ENCODE measurements around the gene PLIN5.
A peak's percentile ranks its signal among the peaks of the same experiment; 100 is the strongest.

Gene PLIN5

DNA sequence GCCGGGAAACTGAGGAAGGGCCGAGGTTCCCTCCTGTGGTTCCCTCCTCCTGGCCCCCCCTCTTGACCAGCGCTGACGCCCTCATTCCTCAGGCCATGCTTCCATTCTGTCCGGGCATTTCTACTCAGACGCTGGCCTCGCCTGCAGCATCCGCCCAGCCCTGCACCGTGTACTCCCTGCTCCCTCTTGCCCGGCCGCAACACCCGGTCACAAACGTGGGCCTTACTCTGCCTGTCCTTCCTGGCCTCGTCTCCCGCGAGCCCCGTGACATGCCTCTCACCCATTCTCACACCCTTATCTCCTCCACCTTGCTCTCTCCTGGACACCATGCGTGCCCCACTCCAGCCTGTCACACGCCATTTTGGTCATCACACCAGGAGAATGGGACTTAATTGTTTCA lies 51.6 kb downstream of the PLIN5 start:
- no peak overlapping the region for H4K12ac ChIP-seq (ENCODE audit: low read depth, low read length)
- WGBS (ENCODE audit: extremely low coverage, insufficient coverage, insufficient read length), result no CpG with 5 or more reads among the region's 19 CpGs
- H4K8ac ChIP-seq (ENCODE audit: low read depth, low read length), result no peak overlapping the region
- no peak overlapping the region for H4K91ac ChIP-seq (ENCODE audit: low read depth, low read length)
- no peak overlapping the region for H2BK120ac ChIP-seq (ENCODE audit: insufficient read depth, low read length, poor library complexity)
- H2AFZ ChIP-seq (ENCODE audit: insufficient read depth, low read length, poor library complexity), result no peak overlapping the region
- H3K4me3 ChIP-seq (ENCODE audit: low read depth, low read length), result no peak overlapping the region
- no peaks in the 10 kb centered on the region for H3K79me2 ChIP-seq (ENCODE audit: control insufficient read depth, insufficient read depth, low read length, poor library complexity)
- H3K27ac ChIP-seq (ENCODE audit: low read depth, low read length), result no peak overlapping the region
- no peak overlapping the region for H2BK5ac ChIP-seq (ENCODE audit: low read depth, low read length, poor library complexity)
- no peak overlapping the region for H3K4me2 ChIP-seq (ENCODE audit: low read length)
- H3K18ac ChIP-seq (ENCODE audit: low read length), result no peak overlapping the region
- H3K9ac ChIP-seq (ENCODE audit: low read length), result no peak overlapping the region
- no peaks in the 10 kb centered on the region for H3K4me1 ChIP-seq (ENCODE audit: control insufficient read depth in 1 of 2, insufficient read depth in 2 of 2, low read length in 2 of 2)
- H3K9me3 ChIP-seq (ENCODE audit: insufficient read depth, low read depth, low read length), result peaks cover 3% of the 10 kb centered on the region
- H3K4ac ChIP-seq (ENCODE audit: low read depth, low read length), result no peak overlapping the region
- H3K79me1 ChIP-seq (ENCODE audit: low read length), result no peaks in the 10 kb centered on the region
- no peaks in the 10 kb centered on the region for H3K27me3 ChIP-seq (ENCODE audit: insufficient read depth, low read length)
- no peak overlapping the region for H3K23ac ChIP-seq (ENCODE audit: low read length)
- peaks cover 44 to 46% of the 10 kb centered on the region in 2 experiments for H3K36me3 ChIP-seq (ENCODE audit: control insufficient read depth in 1 of 2, insufficient read depth in 2 of 2, low read length in 2 of 2)
- no peak overlapping the region for H2AK5ac ChIP-seq (ENCODE audit: low read length)
- H2BK12ac ChIP-seq (ENCODE audit: low read length), result no peak overlapping the region
- no peak overlapping the region for H3K14ac ChIP-seq (ENCODE audit: low read length)
- DNase-seq, result no peak

DNA sequence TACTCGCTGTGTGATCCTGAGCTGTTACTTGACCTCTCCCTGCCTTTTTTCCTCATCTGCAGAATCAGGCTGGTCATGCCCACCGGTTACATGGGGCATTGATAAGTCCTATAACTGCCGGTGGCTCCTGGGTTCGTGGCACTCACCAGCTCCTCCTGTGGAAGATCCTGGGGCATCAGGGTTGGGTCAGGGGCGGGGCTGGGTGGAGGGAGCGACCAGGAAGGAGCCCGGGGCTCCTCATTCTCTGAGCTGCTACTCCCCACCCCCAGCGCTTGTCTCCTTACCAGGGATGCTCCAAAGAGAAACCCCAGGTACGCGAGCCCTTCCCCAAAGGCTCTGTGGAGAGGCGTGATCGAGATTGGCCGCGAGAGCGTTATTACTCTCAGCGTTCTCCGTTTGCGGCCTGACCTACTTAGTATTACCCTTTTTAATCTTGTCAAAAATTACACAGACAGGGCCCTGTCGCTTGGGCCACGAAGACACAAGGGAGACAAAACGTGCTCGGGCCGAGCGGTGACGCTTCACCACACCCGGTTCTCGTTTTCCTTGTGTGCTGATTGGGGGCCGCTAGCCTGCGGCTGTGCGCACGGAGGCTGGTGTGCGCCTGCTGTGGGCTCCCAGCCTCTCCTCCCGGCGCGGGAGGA lies 52.2 kb downstream of the PLIN5 start:
- no peaks in the 10 kb centered on the region for H3K4me1 ChIP-seq (ENCODE audit: control insufficient read depth in 1 of 2, insufficient read depth in 2 of 2, low read length in 2 of 2)
- no peak overlapping the region for H3K14ac ChIP-seq (ENCODE audit: low read length)
- no peak overlapping the region for H3K4me3 ChIP-seq (ENCODE audit: low read depth, low read length)
- no peak overlapping the region for H4K8ac ChIP-seq (ENCODE audit: low read depth, low read length)
- H3K79me1 ChIP-seq (ENCODE audit: low read length), result no peaks in the 10 kb centered on the region
- peaks cover 4% of the 10 kb centered on the region for H3K9me3 ChIP-seq (ENCODE audit: insufficient read depth, low read depth, low read length)
- H2AFZ ChIP-seq (ENCODE audit: insufficient read depth, low read length, poor library complexity), result no peak overlapping the region
- H3K23ac ChIP-seq (ENCODE audit: low read length), result no peak overlapping the region
- no peak overlapping the region for H4K12ac ChIP-seq (ENCODE audit: low read depth, low read length)
- H2BK5ac ChIP-seq (ENCODE audit: low read depth, low read length, poor library complexity), result no peak overlapping the region
- no peak overlapping the region for H2BK12ac ChIP-seq (ENCODE audit: low read length)
- H4K91ac ChIP-seq (ENCODE audit: low read depth, low read length), result no peak overlapping the region
- no peak overlapping the region for H2BK120ac ChIP-seq (ENCODE audit: insufficient read depth, low read length, poor library complexity)
- H2AK5ac ChIP-seq (ENCODE audit: low read length), result no peak overlapping the region
- H3K27me3 ChIP-seq (ENCODE audit: insufficient read depth, low read length), result no peaks in the 10 kb centered on the region
- H3K18ac ChIP-seq (ENCODE audit: low read length), result no peak overlapping the region
- WGBS (ENCODE audit: extremely low coverage, insufficient coverage, insufficient read length), result no CpG with 5 or more reads among the region's 35 CpGs
- DNase-seq, result no peak
- no peak overlapping the region for H3K27ac ChIP-seq (ENCODE audit: low read depth, low read length)
- H3K9ac ChIP-seq (ENCODE audit: low read length), result no peak overlapping the region
- no peaks in the 10 kb centered on the region for H3K79me2 ChIP-seq (ENCODE audit: control insufficient read depth, insufficient read depth, low read length, poor library complexity)
- H3K4me2 ChIP-seq (ENCODE audit: low read length), result no peak overlapping the region
- peaks cover 42 to 46% of the 10 kb centered on the region in 2 experiments for H3K36me3 ChIP-seq (ENCODE audit: control insufficient read depth in 1 of 2, insufficient read depth in 2 of 2, low read length in 2 of 2)
- no peak overlapping the region for H3K4ac ChIP-seq (ENCODE audit: low read depth, low read length)

DNA sequence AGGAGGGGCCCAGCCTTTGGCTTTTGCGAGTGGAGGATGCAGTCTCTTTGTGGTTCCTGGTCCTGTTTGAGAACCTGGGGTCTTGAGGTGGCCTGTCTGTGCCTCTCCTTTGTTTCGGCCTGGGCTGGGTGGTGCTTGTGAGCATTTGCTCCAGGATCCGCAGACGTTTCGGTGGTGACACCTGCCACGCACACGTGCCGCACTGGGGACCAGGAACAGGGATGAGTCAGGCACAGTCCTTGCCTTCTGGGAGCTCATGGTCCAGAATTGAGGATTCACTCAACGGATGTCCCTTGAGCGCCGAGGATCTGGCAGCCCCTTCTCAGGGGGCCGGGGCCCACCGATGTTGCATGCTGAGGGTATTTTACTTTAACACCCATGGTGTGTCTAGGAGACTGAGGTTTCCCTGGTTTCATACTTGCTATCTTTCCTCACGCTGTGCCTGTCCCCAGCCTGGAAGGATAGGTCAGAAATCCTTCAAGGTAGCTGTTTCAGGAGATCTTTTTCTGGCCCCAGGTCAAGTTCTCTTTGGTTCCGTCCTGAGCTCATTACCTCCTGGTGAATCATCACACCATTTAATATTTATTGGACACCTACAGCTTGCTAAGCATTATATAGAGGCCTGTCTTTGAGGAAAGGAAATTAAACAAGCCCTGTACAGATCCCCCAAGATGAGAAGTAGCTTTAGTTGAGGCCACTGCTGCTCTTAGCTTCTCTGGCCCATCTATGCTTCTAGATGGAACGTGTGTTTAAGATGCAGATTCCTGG lies 57.8 kb downstream of the PLIN5 start:
- Histone ChIP-seq H2AK5ac (ENCODE audit: low read length) (no peak overlapping the region), H3K23ac (ENCODE audit: low read length) (no peak overlapping the region), H3K79me2 (ENCODE audit: control insufficient read depth, insufficient read depth, low read length, poor library complexity) (peaks cover 18% of the 10 kb centered on the region), H3K4me3 (ENCODE audit: low read depth, low read length) (no peak overlapping the region), H3K4me2 (ENCODE audit: low read length) (no peak overlapping the region), H2AFZ (ENCODE audit: insufficient read depth, low read length, poor library complexity) (no peak overlapping the region), H2BK5ac (ENCODE audit: low read depth, low read length, poor library complexity) (no peak overlapping the region), H3K4ac (ENCODE audit: low read depth, low read length) (no peak overlapping the region), H3K27me3 (ENCODE audit: insufficient read depth, low read length) (no peaks in the 10 kb centered on the region), H3K9ac (ENCODE audit: low read length) (no peak overlapping the region), H4K8ac (ENCODE audit: low read depth, low read length) (no peak overlapping the region), H3K9me3 (ENCODE audit: insufficient read depth, low read depth, low read length) (peaks cover 2% of the 10 kb centered on the region), H3K18ac (ENCODE audit: low read length) (no peak overlapping the region), H3K4me1 (ENCODE audit: control insufficient read depth in 1 of 2, insufficient read depth in 2 of 2, low read length in 2 of 2) (peaks cover 13 to 18% of the 10 kb centered on the region in 2 experiments), H2BK120ac (ENCODE audit: insufficient read depth, low read length, poor library complexity) (no peak overlapping the region), H4K91ac (ENCODE audit: low read depth, low read length) (no peak overlapping the region), H3K27ac (ENCODE audit: low read depth, low read length) (no peak overlapping the region), H4K12ac (ENCODE audit: low read depth, low read length) (no peak overlapping the region), H3K36me3 (ENCODE audit: control insufficient read depth in 1 of 2, insufficient read depth in 2 of 2, low read length in 2 of 2) (peaks cover 36 to 37% of the 10 kb centered on the region in 2 experiments), H3K79me1 (ENCODE audit: low read length) (peaks cover 3% of the 10 kb centered on the region), H2BK12ac (ENCODE audit: low read length) (no peak overlapping the region), H3K14ac (ENCODE audit: low read length) (no peak overlapping the region)
- DNase-seq, result no peak
- no CpG with 5 or more reads among the region's 16 CpGs for WGBS (ENCODE audit: extremely low coverage, insufficient coverage, insufficient read length)

DNA sequence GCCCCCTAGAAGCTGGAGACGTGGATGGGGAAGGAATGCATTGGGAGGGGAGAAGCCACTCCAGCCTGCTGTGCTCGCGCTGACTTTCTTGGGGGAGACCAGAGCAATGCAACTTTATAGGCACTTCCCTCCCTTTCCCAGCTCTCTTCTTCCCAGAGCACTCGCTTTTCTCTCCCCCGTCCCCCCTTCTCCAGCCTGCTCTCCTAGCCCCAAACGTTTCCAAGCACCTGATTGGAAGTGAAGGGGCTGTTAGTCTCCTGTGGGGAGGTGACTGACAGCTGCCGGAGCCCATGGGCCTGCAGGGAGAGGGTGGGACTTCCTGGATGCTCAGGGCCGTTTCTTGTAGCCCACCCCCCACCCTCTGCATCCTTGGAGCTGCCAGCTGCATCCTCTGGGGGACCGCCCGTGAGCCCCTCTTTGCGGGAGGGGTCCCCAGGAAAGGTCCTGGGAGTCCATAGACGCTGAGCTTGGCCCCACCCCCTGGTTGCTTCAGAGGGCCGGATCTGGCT lies 60.5 kb downstream of the PLIN5 start:
- H2BK12ac ChIP-seq (ENCODE audit: low read length), result no peak overlapping the region
- H3K9ac ChIP-seq (ENCODE audit: low read length), result no peak overlapping the region
- peaks cover 19% of the 10 kb centered on the region for H3K79me2 ChIP-seq (ENCODE audit: control insufficient read depth, insufficient read depth, low read length, poor library complexity)
- no peak overlapping the region for H3K4ac ChIP-seq (ENCODE audit: low read depth, low read length)
- H4K8ac ChIP-seq (ENCODE audit: low read depth, low read length), result peak overlapping the region; percentile 56
- no peak overlapping the region for H2AK5ac ChIP-seq (ENCODE audit: low read length)
- H3K79me1 ChIP-seq (ENCODE audit: low read length), result peaks cover 7% of the 10 kb centered on the region
- peaks cover 13 to 20% of the 10 kb centered on the region in 2 experiments for H3K4me1 ChIP-seq (ENCODE audit: control insufficient read depth in 1 of 2, insufficient read depth in 2 of 2, low read length in 2 of 2)
- peak in 1 of 2 donors; percentile 5 for DNase-seq
- peak overlapping the region; percentile 44 for H2AFZ ChIP-seq (ENCODE audit: insufficient read depth, low read length, poor library complexity)
- H3K27me3 ChIP-seq (ENCODE audit: insufficient read depth, low read length), result no peaks in the 10 kb centered on the region
- H4K12ac ChIP-seq (ENCODE audit: low read depth, low read length), result peak overlapping the region; percentile 22
- H3K14ac ChIP-seq (ENCODE audit: low read length), result no peak overlapping the region
- H2BK120ac ChIP-seq (ENCODE audit: insufficient read depth, low read length, poor library complexity), result no peak overlapping the region
- no peak overlapping the region for H4K91ac ChIP-seq (ENCODE audit: low read depth, low read length)
- H3K36me3 ChIP-seq (ENCODE audit: control insufficient read depth in 1 of 2, insufficient read depth in 2 of 2, low read length in 2 of 2), result peaks cover 25 to 31% of the 10 kb centered on the region in 2 experiments
- H3K18ac ChIP-seq (ENCODE audit: low read length), result no peak overlapping the region
- H3K9me3 ChIP-seq (ENCODE audit: insufficient read depth, low read depth, low read length), result peaks cover 2% of the 10 kb centered on the region
- H3K27ac ChIP-seq (ENCODE audit: low read depth, low read length), result no peak overlapping the region
- peak overlapping the region; percentile 49 for H3K4me3 ChIP-seq (ENCODE audit: low read depth, low read length)
- no peak overlapping the region for H2BK5ac ChIP-seq (ENCODE audit: low read depth, low read length, poor library complexity)
- WGBS (ENCODE audit: extremely low coverage, insufficient coverage, insufficient read length), result no CpG with 5 or more reads among the region's 13 CpGs
- H3K23ac ChIP-seq (ENCODE audit: low read length), result no peak overlapping the region
- H3K4me2 ChIP-seq (ENCODE audit: low read length), result peak overlapping the region; percentile 80
